GM12874 (cell line): ENCODE measurements around the gene NEDD4L.

Experiments used
- TF ChIP-seq, protein P1 (sequence below): IDR thresholded peaks from 2 replicates; pipeline ENCODE4 v1.5.1; 2011; ENCODE audit warnings: low read depth, mild to moderate bottlenecking, control low read depth, low read length, moderate library complexity; ENCODE audit not compliant: insufficient read depth

Gene NEDD4L

DNA sequence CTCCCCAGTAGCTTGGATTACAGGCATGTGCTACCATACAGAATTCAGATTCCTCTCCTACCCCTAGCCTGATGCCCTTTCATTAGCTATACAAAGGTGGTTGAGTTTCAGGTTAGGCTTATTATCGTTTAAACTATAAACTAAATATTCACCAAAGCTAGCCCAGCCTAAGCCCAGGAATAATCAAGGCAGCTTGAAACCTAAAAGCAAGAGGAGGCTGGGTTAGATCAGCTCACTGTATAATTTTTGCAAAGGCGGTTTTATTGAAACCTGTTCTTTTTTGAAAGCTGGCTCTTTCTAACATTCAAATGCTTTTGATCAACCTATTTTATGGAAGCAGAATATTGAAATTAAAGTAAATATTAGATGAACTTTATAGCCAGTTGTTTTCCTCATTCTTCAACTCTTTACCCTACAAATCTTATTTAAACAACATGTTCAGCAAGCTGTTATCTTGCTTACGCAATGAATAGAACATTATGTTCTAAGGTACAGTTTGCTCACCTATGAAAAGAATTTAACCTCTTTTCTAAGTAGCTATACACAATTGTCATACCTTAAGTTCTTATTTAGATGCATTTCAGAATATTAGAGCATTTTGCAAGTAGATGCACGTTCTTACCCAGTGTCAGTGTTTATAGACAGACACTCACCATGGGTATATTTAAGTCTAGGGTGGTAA is 241.6 kb downstream of the NEDD4L start:
- TF ChIP-seq, protein P1, sequence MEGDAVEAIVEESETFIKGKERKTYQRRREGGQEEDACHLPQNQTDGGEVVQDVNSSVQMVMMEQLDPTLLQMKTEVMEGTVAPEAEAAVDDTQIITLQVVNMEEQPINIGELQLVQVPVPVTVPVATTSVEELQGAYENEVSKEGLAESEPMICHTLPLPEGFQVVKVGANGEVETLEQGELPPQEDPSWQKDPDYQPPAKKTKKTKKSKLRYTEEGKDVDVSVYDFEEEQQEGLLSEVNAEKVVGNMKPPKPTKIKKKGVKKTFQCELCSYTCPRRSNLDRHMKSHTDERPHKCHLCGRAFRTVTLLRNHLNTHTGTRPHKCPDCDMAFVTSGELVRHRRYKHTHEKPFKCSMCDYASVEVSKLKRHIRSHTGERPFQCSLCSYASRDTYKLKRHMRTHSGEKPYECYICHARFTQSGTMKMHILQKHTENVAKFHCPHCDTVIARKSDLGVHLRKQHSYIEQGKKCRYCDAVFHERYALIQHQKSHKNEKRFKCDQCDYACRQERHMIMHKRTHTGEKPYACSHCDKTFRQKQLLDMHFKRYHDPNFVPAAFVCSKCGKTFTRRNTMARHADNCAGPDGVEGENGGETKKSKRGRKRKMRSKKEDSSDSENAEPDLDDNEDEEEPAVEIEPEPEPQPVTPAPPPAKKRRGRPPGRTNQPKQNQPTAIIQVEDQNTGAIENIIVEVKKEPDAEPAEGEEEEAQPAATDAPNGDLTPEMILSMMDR: no peak

DNA sequence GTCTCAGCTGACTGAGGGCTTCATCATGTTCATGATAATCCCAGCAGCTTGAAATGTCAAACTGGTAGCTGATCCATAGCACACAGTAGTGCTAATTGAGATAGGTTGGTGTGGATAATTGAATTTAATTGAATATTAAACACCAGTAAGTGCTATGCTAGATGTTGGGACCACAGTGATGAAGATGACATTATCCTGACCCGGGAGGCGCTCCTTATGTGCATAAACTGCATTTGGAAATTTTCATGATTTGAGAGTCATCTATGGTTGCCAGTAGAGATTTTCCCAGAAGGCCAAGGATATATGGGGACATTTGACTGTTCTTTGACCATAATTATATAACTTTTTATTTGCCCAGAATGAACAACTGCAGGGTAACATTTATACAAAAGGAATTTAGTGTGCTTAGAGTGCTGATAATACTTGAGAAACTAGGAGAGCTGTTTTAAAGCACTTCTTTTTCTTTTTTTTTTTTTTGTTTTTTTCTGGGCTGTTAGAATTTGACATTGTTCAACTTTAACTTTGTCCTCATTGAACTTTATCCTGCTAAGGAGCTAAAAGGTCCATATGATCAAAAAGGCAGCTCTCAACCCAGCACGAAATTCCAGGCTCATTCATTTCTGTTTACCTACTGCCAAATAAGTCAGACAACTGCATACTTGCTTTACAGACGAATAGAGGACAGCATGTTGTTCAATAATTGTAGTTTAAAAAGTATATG is 242.8 kb downstream of the NEDD4L start:
- TF ChIP-seq, protein P1: no peak

DNA sequence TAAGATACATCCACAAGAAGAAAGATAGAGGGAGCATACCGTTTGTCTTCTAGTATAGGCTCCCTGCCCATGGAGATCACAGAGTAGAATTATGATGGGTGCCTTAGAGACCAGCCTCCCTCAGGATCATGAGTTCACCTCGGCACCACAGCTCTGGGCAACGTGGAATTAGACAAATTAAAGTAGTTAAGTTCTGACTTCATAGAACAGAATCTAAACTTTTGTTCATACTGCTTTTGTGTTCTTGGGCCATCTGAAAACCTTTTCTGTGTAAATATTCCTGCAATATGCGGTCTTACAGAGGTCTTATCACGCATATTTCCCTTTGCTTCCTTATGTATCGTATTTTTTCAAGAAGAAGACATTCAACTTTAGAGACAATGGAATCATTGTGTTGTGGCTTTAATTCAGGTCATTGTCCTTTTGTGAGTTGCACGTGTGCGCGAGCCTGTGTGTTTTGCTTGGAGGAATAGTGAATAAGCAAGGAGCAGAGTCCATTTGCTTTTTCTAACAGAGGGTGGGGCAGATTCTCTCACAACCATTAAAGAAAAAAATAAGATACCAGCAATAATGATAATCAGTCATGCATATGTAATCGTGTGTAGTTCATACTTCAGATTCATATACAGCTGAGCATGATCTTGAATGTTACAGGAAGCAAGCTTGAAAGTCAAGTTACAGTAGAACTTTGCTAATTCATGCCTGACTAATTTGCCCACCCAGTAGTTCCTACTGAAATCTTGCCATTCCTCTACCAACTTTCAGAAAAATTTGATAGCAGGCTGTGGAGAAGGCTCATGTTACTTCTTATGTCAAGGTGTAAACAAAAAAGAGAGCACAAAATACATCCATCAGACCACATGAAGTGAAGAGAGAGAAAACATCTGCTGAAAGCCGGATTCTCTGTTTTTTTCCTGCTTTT is 243.6 kb downstream of the NEDD4L start:
- TF ChIP-seq, protein P1: no peak

GRCh38 chr18:58288921-58289797 is 245.1 kb downstream of the NEDD4L start:
- TF ChIP-seq, protein P1: no peak

GRCh38 chr18:58290116-58290695 is 246.2 kb downstream of the NEDD4L start:
- TF ChIP-seq, protein P1: no peak

DNA sequence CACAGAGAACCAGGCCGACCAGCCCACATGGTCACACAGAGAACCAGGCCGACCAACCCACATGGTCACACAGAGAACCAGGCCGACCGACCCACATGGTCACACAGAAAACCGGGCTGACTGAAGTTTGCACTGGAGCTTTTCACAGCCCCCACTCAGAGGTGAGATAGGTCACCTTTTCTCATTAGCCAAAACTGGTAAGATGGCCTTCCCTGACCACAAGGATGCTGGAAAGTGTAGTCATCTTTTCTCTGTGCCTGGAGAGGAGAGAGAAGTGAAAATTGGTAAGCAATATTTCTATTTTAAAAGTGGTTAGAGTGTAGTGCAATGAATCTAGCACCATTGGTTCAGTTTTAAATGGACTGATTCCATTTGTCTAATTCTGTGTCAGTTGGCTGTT is 247.1 kb downstream of the NEDD4L start:
- TF ChIP-seq, protein P1: no peak
